Measurements from ENCODE around the gene UQCC5.

Gene UQCC5

DNA sequence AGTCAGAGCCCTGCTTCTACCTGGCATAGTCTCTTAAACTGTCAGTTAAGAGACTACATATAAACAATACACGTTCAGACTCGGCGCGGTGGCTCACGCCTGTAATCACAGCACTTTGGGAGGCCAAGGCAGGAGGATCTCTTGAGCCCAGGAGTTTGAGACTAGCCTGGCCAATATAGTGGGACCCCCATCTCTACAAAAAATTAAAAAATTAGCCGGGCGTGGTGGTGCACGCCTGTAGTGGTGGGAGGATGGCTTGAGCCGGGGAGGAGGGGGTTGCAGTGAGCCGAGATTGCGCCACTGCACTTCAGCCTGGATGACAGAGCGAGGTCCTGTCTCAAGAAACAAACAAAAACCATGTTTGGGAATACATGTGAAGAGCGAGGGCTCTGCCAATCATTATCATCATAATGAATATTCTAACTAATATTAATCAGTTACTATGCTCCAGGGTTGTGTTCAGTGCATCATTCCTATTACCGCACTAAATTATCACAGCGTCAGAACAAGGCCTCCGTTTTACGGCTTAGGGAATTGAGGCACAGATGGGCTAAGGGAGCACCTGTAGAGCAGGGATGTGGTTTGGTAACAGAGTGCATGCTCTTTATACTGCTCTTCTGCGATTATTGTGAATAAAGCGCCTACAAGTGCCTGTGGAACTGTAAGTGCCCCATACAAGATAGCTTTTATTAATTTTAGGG, 844 bp upstream of the UQCC5 start:
- DNase-seq, result no peak

DNA sequence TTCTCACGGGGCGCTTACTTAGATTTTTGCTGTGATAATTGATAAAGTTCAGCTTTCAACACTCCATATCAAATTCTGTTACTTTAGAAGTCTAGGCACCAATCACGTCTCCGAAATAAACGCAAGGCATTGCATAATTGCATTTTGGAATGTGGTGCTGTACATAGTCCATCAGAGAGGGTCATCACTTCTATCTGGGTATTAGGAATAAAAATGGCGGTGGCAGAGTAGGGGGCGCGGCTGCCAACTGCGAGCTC, 365 bp upstream of the UQCC5 start:
- no peak for DNase-seq

GRCh38 chr3:52537165-52537620, 788 bp downstream of the UQCC5 start:
- no peak for DNase-seq

GRCh38 chr3:52537726-52538421, 1.5 kb downstream of the UQCC5 start:
- no peak for DNase-seq

DNA sequence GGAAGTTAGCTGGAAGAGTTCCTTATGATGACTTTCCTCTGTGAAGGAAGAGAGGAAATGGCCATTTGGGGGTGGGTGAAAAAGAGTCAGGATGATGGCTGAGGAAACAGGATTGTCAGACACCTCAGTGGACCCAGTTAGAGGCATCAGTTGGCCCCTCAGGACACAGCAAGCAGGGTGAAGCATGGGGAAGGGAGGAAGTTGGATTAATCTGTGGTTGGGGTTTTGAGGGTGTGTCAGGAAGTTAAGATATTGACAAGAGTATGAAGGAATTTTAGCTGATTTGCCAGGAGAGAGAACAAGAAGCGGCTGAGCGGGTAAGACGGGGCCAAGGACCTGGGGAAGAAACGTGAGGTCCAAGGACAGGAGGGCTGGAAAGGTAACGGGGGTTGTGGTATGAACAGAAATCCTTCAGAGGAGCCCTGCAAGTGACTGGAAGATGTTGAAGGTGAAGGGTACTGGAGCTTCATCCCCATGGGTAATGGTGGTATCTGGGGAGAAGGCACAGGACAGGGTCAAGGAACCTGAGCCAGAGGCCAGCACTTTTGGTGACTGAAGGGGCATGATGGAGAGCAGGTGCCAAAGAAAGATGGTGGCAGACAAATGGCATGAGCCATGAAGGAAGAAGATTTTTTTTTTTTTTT, 2.7 kb downstream of the UQCC5 start:
- no peak for DNase-seq

DNA sequence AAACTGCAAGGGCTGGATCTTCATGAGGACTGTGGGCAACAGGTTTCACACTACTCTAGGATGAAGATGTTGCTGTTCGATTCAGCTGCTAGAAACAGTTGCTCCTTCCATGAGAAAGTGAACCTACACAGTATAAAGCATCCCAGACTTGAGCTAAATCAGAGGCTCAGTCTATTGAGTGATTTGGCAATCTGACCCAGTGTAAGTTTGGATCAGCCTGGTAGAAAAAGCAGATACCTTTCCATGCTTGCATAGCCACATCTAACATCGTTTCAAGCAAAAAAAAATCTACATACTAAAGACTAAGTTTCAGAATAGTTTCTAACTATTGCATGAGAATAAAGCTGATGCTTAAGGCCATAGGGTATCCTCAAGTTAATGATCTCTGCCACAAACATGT, 4.6 kb downstream of the UQCC5 start:
- DNase-seq, result no peak

DNA sequence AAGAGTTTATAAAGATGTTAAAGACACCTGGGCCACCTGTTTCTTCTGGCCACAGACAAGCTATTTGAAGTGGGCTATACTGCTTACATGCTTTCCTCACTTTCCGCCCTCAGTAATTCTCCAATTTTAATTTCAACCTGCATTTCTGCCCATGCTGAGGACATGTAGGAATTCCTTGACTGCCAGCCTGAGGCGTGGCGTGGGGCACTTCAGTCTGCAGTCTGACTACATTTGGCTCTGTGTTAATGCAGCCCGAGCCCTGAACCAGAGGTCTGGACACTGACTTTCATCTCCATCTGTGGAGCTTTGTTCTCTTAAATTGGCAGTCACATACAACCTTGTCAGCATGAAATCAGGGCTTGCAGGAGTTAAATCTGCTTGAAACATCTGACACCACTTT, 8.5 kb downstream of the UQCC5 start:
- DNase-seq, result no peak

GRCh38 chr3:52546111-52546901, 9.9 kb downstream of the UQCC5 start:
- DNase-seq, result peak; percentile 43

GRCh38 chr3:52547143-52547542, 10.7 kb downstream of the UQCC5 start:
- no peak for DNase-seq

- DNase-seq, result no peak
Measured at GRCh38 chr3:52551118-52551517, 14.7 kb downstream of the UQCC5 start.

DNA sequence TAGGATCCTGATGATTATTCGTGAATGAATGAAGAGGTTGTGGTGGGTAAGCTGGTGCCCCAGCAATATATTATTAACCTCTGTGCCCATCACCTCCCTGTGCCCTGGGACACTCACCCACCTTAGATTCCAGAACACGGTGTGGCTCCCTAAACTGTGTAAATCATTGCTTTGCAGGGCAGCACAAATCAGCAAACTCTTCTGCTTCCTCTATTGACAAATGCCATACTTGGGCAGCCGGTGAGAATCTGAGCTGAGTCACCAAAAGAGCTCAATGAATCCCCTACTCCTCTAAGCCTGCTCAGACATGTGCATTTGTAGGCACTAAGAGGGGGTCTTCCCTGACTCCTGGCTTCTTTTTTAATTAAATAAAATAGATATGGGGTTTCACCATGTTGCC, 15.7 kb downstream of the UQCC5 start:
- DNase-seq, result no peak

- DNase-seq, result no peak
Measured at GRCh38 chr3:52554026-52554755, 17.8 kb downstream of the UQCC5 start.

GRCh38 chr3:52555056-52555455, 18.7 kb downstream of the UQCC5 start:
- DNase-seq, result no peak

GRCh38 chr3:52557011-52557960, 20.9 kb downstream of the UQCC5 start:
- no peak for DNase-seq

- DNase-seq, result no peak
Measured at GRCh38 chr3:52558436-52558835, 22.0 kb downstream of the UQCC5 start.

DNA sequence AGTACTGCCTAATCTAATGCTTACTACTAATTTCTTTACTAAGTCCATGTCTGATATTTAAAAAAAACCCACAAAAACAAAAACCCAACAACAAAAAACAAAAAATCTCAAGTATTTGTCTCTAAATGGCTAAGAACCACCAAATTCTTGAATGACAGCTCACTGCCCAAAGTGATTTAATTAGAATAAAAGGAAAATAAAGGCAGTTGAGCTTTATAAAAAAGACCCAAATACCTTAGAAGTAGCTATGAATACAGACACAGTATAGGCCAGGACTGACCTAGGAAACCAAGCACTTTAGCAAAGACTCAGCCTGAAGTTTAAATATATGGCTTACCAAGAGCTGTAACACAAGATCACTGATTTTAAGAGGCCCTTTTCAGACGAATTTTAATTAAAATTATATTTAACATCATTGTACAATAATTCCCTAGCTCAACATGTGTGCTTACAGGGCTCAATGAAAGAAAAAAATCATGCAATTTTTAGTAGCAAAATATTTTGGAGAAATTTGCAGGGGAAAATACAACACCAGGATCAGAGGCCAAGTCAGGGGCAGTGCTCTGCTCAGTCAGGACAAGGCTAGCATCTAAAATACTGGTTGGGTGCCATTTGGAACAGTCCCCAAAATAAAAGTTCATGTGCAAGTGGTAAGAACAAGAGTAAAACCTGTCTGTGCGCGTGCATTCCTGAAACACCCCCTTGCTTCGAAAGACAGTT, 24.8 kb downstream of the UQCC5 start:
- no peak for DNase-seq

GRCh38 chr3:52563984-52564383, 27.6 kb downstream of the UQCC5 start:
- DNase-seq, result no peak

DNA sequence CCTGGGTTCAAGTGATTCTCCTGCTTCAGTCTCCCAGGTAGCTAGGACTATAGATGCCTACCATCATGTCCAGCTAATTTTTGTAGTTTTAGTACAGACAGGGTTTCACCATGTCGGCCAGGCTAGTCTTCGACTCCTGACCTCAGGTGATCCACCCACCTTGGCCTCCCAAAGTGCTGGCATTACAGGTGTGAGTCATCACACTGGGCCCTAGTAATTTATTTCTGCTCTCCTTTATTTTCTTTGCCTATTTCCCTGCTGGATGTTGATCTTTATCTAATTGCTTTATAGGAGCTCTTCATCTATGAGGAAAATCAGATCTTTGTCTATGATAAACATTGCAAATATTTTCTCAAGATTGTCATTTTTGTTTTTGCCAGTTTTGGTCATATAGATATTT, 31.7 kb downstream of the UQCC5 start:
- no peak for DNase-seq

DNA sequence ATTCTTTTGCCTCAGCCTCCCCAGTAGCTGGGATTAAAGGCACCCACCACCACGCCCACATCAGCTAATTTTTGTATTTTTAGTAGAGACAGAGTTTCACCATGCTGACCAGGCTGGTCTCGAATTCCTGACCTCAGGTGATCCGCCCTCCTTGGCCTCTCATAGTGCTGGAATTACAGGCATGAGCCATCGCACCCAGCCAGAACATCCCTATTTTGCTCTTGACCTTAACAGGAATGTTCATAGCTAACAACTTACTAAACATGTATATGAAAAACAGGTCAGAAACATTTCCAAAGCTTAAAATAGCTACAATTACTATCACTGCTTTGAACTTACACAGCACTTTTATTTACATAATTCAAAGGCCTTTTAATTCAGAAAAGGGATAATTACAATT, 33.7 kb downstream of the UQCC5 start:
- peak; percentile 29 for DNase-seq

GRCh38 chr3:52572221-52572620, 35.8 kb downstream of the UQCC5 start:
- no peak for DNase-seq
